GM12864 (cell line): Measurements from ENCODE around the gene TMOD1.
A peak's percentile ranks its signal among the peaks of the same experiment; 100 is the strongest.

Source experiments
- DNase-seq: peaks from one replicate; pipeline ENCODE4 v3.0.0-alpha.2; 2011; ENCODE audit warnings: low read depth
- H3K4me3 ChIP-seq: 2 replicates; pipeline ENCODE4 v1.5.1; 2011; ENCODE audit warnings: mild to moderate bottlenecking, low read depth, low read length, control low read depth
- CTCF ChIP-seq: IDR thresholded peaks from 2 replicates; pipeline ENCODE4 v1.5.1; 2011; ENCODE audit warnings: low read depth, mild to moderate bottlenecking, moderate library complexity, low read length, control low read depth, inconsistent platforms; ENCODE audit errors: missing control alignments

Gene TMOD1

DNA sequence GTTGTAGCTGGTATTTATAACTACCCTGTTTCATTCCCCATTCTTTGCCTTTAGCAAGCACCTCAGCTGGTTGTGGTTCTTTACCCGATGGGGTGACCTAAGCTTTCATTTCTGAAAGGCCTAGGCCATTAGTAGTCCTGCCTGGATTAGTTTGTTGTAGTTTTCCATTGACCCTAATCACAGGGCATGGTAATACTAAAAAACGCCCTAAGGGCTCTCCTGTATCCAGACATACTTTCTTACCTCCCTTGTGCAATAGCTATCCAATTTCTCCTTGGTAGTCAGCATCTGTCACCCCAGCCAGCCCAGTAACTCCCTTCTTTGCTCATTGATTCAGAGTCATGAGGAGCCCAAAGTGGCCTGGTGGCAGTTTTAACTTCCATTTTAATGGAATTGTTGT lies 24.0 kb downstream of the TMOD1 start:
- no peak for DNase-seq
- TF ChIP-seq CTCF = no peak

GRCh38 chr9:97526895-97527575 lies 25.6 kb downstream of the TMOD1 start:
- DNase-seq = no peak
- TF ChIP-seq CTCF = no peak
- no peak overlapping the region for H3K4me3 ChIP-seq

More for the DNA sequence above, 24.0 kb downstream of the TMOD1 start:
- H3K4me3 ChIP-seq = no peak overlapping the region

DNA sequence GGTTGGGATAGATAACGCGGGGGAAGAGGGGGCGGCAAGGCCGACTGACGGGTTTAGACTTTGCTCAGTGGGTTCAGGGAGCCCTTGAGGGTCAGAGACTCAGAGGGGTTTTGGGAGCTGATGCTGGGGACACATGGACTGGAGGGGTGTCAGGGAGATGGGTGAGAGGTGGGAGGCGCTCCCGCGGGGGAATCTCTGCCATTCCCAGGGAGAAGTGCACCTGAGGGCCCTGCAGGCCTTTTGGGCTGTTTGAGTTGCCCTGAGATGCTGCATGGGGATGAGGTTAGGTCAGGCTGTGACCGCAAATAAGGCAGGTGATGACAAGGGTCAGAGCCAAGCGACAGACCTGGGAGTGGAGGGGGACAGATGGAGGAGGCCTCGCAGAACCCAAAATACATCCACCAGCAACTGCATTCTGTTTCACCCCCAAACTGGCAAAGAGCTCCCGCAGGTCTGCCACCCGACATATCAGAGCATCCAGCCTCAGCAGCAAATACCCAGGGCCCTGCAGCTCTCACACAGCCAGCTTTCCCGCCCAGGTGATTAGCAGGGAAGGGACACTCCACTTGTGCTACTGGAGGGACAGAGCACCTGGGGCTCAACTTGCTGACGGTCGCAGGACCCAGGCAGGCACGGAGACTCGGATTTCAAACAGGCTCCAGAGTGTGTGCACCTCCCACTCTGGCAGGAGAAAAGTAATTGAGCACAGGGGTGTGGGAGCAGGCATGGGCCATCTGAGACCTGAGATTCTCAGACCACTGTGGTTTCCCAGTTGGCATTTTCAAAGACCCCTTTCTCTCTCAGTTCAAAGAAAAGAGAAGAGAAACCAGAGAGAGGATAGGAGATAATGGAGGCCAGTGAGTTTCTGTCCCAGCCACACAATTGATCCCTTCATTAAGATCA lies 26.4 kb downstream of the TMOD1 start:
- no peak overlapping the region for H3K4me3 ChIP-seq
- no peak for DNase-seq
- TF ChIP-seq CTCF = no peak

GRCh38 chr9:97528529-97529230 lies 27.2 kb downstream of the TMOD1 start:
- TF ChIP-seq CTCF = no peak
- H3K4me3 ChIP-seq = no peak overlapping the region
- no peak for DNase-seq

DNA sequence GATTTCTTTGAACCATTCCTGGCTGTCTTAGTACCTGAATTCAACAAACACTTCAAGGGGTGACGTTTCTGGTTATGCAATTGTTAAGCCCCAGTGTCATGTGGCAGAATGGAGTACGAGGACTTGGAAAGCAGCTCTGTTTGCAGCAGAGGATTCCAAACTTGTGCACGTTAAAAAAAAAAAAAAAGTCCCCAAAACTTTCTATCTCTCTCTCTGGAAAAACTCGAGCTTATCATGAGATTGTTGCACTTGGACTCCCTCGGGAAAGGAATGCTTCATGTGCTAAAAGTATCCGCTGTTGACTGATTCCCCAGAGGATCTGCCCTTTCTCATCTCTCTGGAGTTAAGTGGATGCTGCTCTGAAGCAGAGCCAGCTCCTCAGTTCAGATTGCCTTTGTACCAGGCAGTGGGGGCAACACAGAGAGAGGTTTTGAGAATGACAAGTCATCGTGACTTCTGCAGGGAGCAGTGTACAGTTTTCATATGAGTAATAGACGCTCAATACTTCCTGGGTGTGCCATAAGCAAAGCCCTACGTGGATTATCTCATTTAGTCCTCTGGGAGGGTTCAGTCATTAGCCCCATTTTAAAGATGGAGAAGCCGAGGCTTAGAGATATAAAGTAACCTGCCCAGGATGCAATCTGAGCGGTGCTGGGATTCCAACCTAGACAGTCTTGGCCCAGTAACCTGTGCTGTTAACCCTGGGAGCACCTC lies 28.1 kb downstream of the TMOD1 start:
- H3K4me3 ChIP-seq = no peak overlapping the region
- TF ChIP-seq CTCF = no peak
- DNase-seq = peak; percentile 63

- no peak overlapping the region for H3K4me3 ChIP-seq
- TF ChIP-seq CTCF = no peak
- no peak for DNase-seq
Measured at GRCh38 chr9:97531888-97532376, 30.5 kb downstream of the TMOD1 start.
